ENCODE results near the gene CAMK2B.

Gene CAMK2B

DNA sequence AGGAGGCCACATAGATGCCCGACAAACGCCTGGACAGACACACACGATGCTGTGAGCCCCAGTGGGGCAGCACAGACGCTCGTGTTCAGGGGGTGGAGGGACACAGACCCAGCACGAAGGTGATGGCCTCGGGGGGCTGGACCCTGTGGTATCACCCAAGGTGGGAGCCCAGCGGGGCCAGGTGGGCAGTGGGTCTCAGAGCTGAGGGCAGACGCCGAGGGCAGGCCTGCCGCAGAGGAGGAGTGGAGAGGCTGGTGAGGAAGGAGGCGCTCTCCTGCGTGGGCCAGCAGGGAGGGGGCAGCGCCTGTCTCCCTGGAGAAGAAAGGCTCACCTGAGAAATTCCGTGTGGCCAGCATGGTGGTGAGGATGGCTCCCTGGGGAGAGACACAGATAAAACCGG lies 85.0 kb downstream of the CAMK2B start:
- no peak for DNase-seq
- intact Hi-C loops (cut with DNase I), result loop anchor here (10.0 kb wide), 1 partner anchor 324 kb away; no protein-coding TSS in a partner anchor

DNA sequence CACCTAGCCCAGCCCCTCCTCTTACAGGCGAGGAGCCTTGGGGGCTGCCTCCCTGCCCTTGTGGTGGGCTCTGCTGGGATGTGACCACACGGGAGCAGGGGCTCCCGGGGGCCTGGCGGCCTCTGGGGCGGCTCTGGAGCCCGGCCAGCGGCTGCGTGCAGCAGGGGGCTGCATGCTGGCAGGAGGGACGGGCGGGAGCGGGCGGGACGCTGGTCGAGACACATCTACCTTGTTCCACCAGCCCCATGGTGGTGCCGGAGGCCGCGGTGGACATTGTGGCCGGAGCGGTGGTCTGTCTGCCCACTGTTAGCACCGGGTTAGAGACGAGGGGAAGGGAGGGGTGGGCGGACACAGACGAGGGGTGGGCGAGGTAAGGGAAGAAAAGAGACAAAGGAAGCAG lies 86.0 kb downstream of the CAMK2B start:
- intact Hi-C loops (cut with DNase I), result no loop called here
- no peak for DNase-seq

DNA sequence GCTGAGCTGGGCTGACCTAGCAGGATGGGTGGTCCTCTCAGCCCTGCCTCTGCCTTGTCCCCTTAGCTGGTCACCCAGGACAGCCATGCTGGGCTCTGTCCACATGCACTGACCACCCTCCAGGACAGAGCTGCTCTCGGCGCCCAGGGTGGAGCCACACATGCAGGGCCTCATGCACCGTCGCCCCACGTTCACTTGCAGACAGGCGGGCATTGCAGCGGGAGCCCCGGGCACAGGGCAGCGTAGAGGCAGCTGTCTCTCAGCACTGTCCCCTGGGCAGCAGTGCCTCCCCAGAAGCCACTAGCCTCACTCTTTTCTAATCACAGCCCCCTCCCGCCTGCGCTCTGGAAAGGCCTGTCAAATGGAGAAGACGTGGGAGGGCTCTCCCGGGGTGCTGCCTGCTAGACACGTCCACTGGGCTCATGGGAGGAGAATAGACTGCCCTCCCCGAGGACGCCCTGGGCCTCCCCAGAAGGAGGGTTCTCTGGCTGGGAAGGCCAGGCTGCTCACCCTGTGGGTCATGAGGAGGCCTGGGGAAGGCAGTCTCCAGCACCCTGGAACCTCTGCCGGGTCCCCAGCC lies 87.2 kb downstream of the CAMK2B start:
- intact Hi-C loops (cut with DNase I), result no loop called here
- peak in 5 of 10 donors; percentile 37 to 93 (median 56) for DNase-seq

DNA sequence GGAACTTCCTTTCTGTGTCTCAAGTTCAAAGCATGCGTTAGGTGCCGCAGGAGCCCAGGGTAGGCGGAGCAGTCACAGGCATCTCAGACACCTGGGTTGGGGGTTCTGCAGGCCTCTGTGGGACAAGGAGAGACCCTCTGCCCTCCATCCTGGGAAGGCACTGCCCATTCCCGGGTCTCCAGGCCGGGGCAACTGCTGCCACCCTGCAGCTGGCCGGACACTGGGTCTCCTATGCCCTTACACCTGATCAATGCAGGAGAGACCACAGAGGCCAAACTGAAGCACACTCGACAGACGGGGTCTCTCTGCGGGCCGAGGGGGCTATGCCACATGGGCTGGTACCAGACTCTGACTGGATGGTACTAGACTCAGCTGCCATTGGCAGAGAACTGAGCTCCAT lies 87.7 kb downstream of the CAMK2B start:
- intact Hi-C loops (cut with DNase I), result no loop called here
- DNase-seq, result no peak

DNA sequence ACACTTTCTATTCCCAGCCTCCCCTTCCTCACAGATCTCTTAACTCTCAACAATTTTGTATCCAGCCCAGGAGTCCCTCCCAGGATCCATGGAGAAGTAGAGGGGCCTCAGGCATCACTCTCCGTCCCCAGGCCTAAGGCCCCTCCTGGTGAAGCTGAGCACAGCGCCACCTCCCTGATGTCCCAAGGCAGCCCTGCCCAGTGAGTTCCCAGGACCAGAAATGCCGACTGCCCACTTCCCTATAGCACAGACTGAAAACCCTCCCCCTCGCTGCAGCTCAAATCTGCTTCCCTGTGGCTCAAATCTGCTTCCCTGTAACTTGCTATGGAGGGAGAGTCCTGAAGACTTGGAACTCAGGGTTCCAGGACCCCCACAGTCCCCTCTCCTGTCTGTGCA lies 89.1 kb downstream of the CAMK2B start:
- DNase-seq, result no peak
- intact Hi-C loops (cut with DNase I), result no loop called here

DNA sequence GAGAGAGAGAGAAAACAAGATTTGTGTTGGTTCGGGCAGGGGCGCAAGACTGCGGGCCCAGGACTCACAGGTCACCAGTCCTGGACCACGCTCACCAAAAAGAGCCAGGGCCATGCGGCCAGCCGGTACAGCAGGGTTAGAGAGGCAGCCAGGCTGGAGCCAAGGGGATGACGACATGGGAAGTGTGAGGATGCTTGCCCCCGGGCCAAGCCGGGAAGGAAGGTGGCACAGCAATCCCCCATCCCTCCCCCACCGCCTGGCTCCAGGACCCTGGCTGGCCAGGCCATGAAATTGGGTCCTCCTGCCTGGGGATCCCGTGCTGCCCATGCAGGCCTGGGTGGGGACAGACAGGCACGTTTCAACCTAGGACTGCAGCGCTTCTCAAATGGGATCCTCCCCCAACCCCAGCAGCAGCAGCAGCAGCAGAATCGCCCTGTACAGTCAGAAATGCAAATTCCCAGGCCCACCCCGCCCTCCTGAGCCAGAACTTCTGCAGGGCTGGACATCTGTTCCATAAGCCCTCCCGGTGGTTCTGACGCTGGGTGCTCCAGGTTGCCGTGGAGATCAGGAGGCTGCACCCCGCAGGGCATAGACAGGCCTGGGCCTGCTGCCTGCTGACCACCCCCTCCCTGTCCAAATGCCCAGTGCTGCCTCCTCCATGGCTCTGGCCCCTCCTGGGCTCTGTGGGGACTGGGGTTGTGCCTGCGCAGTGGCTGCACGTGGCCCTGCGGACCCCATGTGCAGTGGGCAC lies 89.6 kb downstream of the CAMK2B start:
- DNase-seq, result no peak

DNA sequence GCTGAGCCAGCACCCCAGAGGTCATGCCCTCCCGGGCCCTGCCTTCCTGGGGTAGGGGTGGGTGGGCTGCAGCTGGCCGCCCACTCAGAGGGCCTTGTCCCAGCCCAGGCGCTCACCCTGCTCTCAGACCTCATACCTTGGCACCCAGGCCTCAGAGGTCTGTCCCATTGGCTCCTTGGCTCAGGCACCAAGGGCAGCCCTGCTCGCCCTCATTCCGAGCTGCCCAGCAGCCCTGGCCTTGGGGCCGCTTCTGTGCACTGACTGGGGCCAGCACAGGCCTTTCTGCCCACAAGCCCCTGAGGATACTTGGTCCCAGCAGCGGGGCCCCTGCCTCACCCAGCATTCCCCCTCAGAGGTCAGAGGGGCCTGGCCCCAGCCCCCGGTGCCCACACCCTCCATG lies 90.3 kb downstream of the CAMK2B start:
- intact Hi-C loops (cut with DNase I), result no loop called here
- DNase-seq, result no peak

More for the DNA sequence above, 89.6 kb downstream of the CAMK2B start:
- intact Hi-C loops (cut with DNase I), result no loop called here

DNA sequence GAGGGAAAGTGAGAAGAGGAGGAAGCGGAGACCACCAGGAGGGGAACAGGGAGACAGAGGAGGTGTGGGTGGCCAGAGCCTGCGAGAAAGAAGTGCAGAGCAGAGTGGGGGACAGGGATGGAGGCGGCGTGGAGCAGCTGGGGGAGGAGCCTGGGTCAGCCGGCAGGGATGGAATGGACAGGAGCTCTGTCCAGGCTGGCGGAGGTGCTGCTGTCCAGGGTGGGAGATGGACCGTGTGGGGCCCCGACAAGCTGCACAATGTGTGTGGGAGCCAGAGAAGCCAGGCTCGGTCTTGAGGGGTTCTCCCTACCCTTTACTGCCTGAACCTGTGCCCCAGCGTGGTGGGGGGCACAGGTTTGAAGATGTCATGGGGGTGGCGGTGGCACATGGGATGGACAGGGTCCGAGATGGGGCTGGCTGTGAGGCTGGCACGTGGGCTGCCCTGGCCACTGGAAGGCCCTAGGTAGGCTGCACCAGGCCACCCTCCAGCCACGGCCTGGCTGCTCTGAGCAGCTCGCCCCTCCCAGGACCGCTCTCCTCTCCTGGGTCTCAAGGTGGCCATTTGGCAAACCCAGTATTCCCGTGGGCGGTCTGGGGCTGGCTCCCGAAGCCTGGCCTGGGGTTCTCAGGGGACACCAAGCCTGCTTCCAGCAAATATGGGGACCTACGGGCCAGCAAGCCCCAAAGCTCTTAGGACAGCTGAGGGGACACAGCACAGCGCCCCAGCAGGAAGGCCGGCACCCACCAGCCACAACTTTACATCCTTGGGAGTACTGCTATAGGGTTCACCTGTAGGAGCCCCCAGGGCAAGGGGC lies 92.3 kb downstream of the CAMK2B start:
- intact Hi-C loops (cut with DNase I), result no loop called here
- no peak for DNase-seq

DNA sequence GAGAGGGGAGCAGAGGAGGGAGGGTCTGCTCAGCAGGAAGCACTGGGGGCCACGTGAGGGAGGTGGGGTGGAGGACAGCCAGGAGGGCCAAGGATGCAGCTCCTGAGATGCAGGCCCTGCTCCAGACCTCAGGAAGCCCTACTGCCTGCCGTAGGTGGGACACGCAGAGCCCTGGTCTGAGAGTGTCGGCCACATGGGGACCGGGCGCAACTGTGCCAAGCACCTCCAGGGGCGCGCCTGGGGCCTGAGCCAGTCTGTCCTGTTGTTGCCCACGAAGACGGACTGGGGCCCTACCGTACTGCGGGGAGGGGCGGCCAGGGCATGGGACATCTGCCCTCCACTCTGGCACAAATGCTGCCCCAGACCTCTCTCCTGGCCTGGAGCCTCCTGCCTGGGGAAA lies 93.0 kb downstream of the CAMK2B start:
- DNase-seq, result peak in 1 of 10 donors; percentile 83
- intact Hi-C loops (cut with DNase I), result no loop called here

DNA sequence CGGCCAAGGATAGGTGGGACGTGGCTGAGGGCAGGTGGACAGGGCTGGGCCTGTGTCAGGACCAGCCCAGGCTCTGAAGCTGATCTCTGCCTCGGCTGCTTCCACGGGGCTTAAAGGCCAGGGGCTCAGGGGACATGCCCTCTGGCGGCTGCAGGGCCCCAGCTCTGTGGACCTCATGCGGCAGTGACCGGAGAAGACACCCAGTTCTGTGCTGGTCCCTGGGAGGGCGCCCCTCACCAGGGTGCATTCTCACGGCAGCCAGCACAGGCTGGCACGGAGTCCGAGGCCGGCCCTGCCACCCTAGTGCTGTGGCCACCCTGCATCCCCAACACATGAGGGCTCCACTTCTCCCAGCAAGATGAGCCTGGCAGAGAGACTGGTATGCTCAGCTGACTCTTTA lies 94.3 kb downstream of the CAMK2B start:
- intact Hi-C loops (cut with DNase I), result no loop called here
- DNase-seq, result peak in 1 of 10 donors; percentile 87

DNA sequence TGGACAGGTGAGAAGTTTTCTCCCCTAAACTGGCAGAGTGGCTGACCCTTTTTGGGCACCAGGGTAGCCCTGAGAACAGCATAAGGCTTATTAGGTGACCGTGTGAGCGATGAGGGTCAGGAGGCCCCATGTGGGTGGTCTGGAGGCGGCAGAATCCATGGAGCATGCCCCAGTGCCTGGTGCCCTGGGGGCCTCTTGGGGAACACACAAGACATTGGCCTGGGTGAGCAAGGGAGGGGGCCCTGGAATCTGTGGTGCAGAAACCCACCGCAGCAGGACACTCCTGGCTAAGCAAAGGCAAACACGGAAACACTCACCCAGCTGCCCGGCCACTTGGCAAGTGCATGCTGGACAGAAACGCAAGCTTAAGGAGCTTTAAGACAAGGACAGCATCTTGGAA lies 95.1 kb downstream of the CAMK2B start:
- intact Hi-C loops (cut with DNase I), result no loop called here
- no peak for DNase-seq

DNA sequence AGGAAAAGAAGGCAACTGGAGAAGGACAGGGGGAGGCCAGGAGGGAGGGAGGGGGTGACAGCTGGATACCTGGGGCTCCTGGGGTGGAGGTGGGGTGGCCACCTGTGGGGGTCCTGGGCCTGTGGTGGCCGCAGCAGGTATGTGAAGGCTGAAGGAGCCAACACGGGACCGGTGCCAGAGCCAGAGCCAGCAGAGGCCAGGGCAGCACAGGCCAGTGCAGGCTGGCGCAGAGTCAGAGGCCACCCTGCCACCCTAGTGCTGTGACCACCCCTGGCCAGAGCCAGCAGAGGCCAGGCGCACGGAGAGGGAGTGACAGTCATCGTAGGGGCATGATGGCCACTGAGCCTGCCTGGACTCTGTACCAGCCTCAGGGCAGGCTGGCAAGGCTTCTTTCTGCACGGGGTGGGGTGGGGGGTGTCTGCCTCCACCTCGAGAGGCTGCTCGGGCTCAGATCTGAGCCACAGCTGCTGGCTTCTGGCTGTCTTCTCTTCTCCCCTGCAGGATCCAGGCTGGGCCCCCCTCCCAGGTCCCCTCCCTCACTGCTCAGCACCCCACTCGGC lies 95.8 kb downstream of the CAMK2B start:
- no peak for DNase-seq
- intact Hi-C loops (cut with DNase I), result no loop called here

DNA sequence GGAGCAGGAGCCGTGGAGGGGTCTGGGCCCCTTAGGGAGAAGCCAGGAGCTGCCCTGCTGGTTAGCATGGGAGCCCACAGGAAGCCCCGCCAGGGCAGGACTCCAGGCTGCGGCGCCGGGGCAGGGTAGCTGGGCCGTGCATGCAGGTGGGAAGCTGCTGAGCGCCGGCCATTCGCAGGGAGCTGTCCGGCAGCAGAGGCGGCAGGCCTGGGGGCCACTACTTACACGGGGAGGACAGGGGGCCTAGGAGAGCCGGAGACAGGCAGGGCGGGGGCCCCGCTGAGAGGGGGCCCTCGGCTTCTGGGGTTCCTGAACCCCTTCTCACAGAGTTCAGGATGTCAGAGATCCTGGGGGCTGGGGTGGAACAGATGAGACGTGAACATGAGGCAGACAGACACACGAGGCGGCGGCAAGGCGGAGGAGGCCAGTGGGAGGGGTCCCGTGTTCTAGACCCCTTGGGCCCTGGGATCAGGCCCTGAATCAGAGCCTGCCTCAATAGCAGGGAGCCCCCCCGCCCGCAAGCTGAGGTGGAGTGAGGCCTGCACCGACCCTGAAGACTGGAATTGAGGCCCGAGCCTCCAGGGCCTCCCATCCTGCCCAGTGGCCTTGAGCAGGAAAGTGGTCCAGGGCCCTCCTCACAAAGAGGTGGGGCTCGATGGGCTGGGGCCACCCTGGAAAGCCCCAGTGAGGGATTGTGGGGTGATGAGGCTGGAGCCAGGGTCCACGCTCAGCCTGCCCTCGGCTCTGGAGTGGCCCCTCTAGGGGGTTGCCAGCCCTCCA lies 96.6 kb downstream of the CAMK2B start:
- intact Hi-C loops (cut with DNase I), result no loop called here
- DNase-seq, result peak in 1 of 10 donors; percentile 53

DNA sequence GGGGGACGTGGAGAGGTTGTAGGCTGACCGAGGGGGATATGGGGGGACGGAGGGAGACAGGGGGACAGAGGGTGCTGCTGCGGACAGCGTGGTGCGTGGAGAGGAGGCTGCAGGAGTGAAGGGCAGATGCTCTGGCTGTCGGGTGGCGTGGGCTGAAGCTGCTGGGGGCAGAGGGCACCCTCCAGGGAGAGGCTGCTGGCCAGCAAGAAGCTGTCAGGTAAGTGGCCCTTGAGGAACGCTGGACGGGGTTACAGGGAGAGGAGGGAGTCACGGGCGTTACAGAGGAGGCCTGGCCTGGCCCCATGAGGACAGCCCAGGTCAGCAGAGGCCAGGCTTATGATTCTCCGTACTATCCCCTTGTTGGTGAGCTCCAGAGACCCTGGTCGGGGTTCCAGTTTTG lies 97.5 kb downstream of the CAMK2B start:
- peak in 3 of 10 donors; percentile 49 to 80 (median 59) for DNase-seq
- intact Hi-C loops (cut with DNase I), result no loop called here

DNA sequence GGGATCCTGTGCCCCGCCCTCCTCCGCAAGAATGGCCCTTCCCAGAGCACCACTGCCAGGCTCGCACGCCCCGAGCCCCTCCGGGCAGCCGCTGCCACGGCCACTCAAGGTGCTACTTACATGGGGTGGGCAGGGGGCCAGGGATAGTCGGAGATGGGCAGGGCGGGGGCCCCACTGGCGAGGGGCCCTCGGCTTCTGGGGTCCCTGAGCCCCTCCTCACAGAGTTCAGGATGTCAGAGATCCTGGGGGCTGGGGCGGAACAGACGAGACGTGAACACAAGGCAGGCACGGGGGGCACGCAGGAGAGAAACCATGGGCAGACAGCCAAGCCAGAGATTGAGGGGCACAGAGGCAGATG lies 99.0 kb downstream of the CAMK2B start:
- DNase-seq, result peak in 4 of 10 donors; percentile 27 to 67 (median 64)
- intact Hi-C loops (cut with DNase I), result no loop called here

DNA sequence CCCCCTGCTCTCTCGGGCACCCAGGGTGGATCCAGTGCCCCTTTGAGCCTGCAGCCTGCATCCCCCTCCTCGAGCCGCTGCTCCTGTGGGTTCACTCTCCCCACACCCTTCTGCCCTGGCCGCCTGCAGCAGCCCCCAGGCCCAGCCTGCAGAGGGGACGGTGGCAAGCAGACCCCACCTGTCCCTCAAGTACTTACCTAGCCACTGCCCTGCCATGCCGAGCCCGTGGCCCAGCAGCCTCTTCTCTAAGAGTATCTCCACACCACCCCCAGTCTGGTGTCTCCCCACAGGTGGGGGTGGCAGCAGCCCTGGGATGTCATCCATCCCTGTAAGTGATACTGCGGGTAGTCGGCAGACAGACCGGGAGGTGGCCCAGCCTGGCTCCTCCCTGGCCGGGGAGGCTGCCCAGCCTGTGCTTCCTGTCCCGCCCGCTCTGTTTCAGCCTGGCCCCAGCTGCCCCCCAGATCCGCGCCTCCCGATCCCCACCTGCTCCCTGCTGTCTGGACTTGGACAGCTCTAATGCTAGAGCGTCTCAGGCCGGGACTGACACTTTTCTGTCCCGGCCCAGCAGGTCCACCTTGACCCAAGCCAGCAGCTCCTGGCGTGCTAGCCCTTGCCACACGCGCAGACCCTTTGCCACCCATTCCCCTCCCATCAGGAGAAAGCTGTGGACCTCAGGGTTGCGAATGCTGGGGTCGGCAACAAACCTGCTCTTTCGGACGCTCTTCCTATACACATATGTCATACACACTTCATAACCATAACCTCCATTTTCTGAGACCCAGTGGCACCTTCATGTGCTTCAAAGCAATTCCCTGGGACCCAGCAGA lies 99.6 kb downstream of the CAMK2B start:
- DNase-seq, result peak in 4 of 10 donors; percentile 30 to 87 (median 82)
- intact Hi-C loops (cut with DNase I), result no loop called here

DNA sequence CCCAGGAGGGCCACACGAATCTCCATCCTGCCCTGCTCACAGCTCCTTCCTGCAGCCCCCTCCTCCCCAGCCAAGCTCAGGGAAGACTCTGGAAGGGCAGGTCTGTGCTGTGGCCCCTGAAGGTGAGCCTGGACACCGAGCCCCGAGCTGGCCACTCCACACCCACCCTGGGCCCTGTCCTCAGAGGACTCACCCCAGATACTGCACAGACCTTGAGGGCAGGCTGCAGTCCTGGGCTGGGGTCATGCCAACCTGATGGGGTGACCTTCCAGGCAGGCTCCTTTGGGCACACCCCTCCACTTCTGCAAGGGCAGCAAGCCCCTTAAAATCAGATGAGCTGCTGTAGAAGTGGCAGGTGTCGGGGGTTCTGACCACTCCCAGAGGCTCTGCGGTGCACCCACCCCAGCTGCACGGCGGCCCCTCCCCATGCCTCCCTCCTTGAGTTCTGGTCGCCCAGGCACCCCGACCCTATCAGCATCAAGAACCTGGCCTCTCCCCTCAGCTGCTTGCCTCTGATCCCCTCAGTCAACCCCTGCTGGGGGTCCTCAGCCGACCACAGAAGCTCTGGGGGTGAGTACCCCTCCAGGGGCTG lies 100.3 kb downstream of the CAMK2B start:
- DNase-seq, result peak in 4 of 10 donors; percentile 23 to 77 (median 51)
- intact Hi-C loops (cut with DNase I), result no loop called here

DNA sequence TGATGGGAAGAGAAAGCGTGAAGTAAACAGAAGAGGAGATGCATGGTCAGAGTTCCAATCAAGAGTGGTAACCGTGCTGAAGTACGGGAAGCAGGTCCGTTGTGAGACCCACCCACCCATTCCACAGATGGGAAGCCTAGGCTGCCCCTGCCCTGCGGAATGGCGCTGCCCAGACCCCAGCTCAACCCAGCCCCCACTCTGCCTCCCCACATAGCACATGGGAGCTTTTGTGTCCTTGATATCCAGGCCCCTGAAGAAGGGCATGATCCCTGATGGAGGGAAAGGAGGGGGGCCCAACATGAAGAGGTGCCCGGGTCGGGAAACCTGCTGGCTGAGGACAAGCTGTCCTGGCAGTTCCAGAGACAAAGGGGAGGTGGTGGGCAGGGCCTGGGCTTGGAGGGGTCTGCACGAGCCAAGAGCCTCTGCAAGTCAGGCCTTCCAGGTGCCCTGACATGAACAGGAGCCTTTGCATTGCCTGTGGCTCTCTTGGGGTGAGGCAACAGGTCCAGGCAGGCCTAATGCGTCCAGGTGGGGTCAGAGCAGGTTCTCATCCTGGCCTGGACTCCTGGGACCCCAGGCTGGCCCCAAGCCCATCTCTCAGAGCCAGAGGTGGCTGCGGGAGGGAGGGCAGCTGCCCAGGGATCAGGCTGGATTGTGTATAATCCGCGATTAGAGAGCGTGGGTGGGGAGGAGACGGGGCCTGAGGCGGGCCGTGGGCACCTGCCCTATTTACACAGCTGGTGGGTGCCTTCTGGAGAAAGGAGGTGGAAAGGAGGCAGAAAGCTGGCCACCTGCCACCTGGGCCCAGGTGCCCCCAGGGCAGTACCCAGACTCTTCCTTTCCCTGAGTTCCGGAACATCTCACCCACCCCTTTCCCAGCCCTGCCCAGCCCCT lies 101.1 kb downstream of the CAMK2B start:
- peak in 5 of 10 donors; percentile 7 to 73 (median 59) for DNase-seq
- intact Hi-C loops (cut with DNase I), result no loop called here

Measured in posterior cingulate gyrus (tissue), 11 donors.